HG03066 (cell line): ENCODE data around the gene LAPTM5.
"Not testable (repeated sequence)": the region's sequence is repeated elsewhere in the genome, so short reads cannot be mapped to it uniquely, and the experiment has no call there.

ENCODE experiments used
- ATAC-seq: cut with Tn5 transposase; IDR thresholded peaks from one replicate; pipeline ENCODE4 v1.9.1; 2021; ENCODE audit warnings: low read depth; ENCODE audit not compliant: unreplicated experiment

LAPTM5 gene

DNA sequence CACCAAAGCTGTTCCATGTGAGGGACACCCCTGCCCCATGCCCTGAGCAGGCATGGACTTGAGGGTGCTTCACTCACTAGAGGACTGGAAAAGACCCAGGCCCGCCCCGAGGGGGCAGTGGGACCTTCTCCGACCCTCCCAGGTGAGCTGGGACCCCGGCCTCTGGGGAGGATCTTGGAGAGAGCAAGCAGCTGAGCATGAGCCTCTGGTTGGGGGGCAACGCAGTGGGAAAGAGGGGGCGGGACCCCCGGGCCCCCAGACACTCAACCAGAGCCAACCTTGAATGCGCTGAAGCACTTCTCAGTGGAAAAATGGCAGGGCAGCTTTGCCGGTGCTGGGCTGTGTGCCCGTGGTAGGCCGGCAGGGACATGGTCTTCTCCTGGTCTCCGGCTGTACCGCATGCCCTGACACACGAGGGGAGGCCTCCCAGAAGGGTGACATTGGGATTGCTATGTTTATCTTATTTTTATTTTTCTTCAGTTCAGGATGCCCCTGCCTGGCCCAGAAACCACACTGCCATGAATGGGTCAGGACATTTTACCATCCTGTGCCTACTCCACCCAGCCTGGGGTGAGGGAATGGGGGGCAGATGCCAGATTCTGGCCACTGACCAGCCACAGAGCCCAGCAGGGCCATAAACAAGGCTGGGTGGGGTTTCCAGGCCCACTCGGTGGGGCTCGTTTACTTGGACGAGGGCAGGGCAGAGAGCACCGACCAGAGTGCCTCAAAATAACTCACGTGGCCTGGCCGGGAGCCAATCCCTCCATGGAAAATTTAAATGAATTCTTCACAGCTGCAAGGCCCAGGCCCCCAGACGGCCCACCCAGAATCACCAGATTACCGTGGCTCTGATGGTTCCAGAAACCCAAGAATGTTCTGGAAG is 17.2 kb upstream of the LAPTM5 start:
- no peak for ATAC-seq

DNA sequence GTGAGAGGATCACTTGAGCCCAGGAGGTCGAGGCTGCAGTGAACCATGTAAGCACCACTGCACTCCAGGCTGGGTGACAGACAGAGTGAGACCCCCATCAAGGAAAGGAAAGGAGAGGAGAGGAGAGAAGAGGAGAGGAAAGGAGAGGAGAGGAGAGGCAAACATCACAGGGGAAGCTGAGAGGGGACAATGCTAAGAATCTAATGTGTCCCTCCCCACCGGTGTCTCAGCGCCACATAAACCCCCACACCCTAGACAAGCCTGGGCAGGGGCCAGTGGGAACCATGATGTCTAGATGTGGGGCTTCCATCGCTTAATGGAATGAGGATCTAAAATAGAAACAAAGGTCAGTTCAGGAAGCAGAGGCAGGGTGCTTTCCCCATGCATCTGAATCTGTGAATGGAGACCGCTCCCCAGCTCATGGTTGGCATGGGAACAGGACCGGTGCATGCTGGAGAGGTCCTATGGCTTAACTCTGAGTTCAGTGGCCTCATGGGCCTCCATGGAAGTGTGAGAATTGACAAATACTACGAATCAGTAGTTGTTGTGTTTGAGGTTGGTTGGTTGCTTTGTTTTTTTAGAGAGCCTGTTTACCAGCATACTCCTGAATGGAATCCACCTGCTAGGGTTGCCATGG is 16.3 kb upstream of the LAPTM5 start:
- ATAC-seq = no peak

DNA sequence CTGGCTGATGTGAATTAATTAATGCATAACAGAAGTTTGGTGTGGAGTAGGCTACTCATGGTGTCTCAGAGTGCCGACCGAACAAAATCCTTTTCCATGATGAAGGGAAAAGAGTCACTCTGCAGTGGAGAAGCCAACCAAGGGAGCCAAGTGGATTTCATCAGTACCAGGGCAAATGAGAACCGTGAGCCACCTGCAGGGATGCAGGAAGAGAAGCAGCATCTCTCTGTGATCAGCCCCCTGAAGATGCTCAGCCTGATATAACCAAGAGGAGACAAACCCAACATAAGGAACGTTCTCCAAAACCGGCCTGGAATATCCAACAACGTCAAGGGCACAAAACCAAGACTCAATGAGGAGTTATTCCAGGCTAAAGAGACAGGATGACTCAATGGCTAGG is 13.4 kb upstream of the LAPTM5 start:
- no peak for ATAC-seq

DNA sequence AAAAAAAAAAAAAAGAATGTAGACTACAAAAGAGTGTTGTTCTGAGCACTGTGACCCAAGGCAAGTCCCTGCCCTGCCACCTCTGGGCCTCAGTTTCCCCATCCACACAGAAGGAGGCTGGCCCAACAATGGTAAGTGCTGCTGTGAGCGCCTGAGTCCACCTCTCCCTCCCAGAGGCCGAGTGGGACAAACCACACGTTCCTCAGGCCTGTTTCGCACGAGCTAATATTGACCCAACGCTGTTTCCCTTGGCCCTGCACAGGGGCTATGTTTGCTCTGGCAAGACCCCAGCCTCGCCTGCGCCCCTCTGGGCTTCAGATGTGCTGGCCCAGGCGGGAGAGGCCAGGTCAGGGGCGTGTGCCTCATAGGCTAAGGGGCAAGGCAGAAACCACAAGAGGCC is 12.6 kb upstream of the LAPTM5 start:
- ATAC-seq = no peak

DNA sequence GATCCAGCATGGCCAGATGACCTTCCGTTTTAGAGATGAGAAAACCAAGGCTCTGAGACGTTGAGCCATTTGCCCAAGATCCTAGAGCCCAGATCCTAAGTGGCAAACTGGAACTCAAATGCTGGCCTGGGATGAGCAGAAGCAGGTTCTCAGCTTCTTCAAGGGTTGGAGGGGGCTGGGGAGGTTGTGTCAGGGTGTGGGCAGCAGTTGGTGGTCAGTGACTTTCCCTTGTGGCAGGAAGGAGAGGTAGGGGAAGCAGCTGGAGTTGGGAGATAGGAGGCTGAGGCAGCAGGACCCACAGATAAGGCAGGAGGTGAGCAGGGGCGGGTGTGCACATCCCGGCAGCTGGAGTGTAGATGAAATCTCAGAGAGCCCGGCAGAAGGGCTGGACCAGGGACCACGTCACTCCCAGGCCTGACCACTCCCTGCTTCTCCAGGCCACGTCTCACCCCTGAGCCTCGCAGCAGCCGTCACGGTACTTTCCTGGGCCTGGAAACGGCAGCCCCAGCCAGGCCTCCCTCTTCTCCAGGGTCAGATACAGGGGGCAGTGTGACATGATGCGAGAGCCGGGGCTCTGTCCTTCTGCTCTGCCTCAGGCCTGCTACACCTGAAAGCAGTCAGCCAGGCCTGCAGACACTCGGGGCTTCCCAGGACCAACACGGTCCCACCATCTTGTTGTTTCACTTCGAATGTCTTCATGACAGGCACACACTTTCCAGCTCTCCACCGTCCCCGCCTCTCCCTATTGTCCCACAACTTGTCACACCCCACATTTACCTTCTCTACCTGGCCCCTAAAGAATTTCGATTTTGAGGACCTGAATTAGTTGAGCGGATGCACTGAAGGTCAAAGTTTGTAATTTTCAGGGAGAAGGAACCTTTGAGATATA is 11.5 kb upstream of the LAPTM5 start:
- ATAC-seq = no peak

DNA sequence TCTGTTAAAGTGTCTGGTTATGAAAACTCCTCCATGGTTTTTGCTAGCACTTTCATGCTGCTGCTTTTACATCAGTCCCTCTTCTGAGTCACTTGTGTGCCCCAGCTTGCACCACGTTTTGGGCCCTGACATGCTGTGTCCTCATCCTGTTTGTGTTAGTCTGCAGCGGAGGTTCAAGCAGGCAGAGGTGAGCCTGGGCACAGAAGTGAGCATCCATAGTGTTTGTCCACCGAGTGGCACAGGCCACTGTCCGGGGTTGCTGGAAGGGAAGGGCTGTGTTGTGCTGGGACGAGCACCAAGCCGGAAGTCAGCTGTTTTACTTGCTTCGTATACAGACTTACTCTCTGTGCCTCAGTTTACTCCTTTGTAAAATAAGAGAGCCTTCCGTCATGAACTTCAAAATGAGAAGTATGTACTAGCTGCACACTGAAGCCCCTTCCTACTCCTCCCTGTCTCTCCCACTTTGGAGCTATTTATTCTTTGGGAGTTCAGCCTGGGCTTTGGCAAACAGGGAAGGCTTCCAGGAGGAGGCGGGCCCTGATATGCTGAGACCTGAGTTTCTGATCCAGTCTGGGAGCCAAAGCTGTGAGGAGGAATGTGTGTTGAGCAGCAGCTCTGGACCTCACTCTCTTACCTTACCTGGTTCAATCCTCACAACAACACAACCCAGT is 10.7 kb upstream of the LAPTM5 start:
- ATAC-seq = no peak

DNA sequence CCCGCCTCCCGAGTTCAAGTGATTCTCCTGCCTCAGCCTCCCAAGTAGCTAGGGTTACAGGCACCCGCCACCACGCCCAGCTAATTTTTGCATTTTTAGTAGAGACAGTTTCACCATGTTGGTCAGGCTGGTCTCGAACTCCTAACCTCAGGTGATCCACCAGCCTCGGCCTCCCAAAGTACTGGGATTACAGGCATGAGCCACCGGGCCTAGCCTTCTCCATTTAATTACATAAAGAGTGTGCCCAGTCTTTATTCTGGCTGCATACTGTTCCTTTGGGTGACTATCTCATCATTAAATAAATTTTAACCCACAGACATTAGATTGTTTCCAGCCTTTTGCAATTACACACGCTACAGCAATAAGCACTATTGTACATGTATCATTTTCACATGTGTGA is 9.4 kb upstream of the LAPTM5 start:
- ATAC-seq = not testable (repeated sequence)

DNA sequence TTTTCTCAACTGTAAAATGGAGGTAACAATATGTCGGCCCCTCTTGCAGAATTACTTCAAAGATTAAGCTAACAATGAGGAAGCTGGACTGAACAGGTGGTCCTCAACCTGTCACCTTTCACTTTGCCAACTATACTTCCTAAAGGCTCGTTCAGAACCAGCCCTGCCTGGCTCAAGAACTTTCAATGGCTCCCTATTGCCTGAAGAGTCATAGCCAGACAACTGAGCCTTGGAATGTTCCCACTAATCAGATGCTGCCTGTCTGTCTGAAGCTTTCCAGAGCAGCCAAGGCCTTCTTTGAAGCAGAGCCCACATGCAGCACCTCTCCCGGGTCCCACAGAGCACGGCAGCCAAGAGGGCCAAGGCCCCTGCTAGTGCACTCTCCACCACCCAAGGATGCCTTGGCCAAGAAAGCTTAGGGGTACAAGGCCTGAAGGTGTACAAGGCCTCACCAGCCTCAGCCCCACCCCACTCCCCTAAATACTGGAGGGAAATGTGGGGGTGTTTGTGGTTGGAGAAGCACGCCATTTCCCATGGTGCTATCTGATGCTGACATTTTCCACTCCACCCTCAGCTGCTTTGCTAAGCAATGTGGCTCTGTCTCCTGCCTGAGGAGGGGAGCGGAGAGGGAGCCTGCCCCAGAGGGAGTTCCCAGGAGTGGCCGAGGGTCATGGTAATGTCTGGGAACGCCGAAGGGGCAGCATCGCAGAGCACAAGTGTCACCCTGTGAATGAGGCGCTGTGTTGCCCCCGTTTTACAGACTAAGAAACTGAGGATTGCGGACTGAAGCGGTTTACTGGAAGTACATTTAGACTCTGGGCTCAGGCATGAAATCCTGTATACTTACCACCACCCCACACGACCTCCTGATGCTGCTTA is 8.2 kb upstream of the LAPTM5 start:
- ATAC-seq = no peak

DNA sequence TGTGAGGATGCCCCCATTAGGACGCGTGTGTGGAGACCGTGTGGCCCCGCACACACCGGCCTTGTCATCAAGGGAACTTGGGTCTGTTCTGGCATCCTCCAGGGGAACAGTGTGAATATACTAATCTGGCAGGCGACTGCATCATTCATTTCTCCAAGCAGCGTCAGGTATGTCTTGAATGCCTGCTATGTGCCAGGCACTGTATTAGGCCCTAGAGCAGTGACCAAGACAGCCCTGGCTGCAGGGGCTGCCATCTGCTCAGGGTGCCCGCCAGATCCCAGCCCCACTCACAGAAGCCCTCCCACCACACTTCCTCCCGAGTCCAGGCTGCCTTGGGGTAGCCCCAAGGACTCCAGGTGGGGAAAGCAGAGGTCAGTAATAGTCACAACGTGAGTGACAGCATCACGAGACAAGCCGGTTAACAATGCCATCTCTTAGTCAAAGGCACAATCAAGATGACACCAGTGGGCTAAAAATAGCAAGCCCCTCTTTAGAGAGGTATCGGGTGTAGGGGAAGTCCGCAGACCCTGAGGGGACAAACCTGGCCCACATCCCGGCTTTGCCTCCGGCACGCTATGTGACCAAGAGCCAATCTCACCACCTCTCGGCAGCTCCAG is 7.5 kb upstream of the LAPTM5 start:
- no peak for ATAC-seq

DNA sequence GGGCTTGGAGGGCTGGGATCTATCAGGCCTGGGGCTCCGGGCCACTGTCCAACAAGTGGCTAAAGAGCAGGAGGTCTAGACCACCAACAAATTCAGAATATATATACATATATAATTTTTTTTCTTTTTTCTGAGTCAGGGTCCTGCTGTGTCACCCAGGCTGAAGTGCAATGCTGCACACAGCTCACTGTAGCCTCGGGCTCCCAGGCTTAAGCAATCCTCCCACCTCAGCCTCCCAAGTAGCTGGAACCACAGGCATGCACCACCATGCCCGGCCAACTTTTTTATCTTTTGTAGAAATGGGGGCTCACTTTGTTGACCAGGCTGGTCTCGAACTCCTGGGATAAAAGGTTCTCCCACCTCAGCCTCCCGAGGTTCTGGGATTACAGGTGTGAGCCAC is 6.8 kb upstream of the LAPTM5 start:
- no peak for ATAC-seq

DNA sequence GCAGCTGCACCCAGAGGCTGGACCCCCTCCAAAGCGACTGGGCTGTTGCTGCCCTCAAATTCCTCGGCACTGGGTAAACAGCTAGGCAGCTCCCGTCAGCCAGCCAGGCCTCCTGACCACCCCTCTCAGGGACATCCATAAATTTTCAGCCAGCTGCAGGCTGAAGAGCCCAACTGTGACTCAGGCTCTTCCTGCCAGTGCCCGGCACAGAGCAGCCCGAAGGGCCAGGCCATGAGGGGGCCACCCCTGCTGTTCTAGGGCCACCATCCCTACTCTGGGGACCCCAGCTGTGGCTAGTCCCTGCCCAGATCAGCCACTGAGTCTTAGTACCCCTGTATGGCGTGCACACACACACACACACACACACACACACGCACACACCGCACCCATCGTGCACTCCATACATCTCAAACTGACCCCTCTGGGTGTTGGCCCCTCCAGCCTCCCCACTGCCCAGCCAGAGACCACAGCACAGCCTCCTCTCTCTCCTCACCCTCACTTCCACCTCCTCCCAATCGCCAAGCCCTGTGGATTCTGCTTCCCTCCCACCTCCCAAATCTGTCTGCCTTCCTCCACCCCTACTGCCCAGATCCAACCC is 6.2 kb upstream of the LAPTM5 start:
- no peak for ATAC-seq

DNA sequence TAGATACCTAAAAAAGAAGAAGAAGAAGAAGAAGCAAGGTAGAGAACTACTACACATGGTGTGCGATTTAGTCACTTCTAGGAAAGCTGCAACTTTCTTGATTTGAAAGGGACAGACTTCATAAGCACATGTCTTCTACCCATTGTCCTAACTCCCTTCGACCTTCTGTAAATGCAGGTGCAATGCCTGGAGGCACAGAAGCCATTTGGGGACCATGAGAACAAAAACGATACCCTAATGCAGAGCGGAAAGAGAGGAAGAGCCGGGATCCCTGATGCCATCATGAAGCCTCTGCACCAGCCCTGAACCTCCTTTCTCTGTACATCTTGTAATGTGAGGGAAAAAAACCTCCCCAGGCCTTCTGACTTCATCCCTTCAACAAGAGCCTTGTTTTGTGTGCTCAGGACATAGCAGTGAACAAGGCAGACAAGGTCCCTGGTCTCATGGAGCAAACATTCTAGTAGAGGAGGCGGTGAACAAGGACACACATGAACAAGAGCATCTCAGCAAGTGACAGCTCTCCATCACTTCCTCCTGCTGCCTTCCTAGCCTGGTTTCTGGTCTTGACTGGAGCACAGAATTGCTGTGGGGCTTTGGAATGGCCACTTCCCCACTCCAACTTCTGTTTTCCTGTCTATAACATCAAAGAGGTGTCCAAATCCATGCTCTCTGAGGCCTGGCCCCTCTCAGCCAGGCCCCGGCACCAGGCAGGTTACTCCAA is 5.5 kb upstream of the LAPTM5 start:
- ATAC-seq = no peak

DNA sequence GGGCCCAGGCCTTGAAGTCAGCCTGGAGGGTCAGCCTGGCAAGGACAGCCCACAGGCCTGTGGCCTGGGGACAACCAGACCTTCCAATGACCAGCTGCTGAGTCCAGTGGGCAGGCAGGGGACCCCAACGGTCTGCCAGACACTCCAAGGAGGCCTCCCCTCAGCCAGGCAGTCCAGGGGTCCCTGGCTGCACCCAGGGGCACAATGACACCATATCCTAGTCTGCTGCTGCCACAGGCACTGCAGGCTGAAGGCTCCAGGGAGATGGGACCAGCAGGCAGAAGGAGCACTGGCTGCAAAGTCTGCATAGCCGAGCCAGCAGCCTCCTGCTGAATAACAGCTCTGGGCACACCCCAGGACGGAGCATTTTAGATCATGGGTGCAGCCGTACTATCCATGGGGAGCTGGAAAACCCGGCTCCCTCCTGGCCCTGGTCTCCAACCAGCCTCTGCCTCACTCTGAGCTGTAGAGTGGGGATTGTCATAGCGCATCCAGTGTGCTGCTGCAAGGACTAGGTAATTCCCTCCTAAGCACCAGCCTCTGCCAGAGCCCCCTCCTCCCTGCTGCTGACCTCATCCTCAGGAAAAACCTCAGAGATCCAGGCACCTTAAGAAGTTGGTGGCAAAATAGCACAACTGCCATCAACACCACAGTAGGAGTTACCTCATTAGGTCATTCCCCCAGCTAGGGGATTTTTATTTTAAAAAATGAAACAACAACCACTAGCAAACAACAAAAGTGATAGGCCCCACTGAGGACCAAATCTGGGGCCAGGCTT is 4.8 kb upstream of the LAPTM5 start:
- ATAC-seq = no peak

DNA sequence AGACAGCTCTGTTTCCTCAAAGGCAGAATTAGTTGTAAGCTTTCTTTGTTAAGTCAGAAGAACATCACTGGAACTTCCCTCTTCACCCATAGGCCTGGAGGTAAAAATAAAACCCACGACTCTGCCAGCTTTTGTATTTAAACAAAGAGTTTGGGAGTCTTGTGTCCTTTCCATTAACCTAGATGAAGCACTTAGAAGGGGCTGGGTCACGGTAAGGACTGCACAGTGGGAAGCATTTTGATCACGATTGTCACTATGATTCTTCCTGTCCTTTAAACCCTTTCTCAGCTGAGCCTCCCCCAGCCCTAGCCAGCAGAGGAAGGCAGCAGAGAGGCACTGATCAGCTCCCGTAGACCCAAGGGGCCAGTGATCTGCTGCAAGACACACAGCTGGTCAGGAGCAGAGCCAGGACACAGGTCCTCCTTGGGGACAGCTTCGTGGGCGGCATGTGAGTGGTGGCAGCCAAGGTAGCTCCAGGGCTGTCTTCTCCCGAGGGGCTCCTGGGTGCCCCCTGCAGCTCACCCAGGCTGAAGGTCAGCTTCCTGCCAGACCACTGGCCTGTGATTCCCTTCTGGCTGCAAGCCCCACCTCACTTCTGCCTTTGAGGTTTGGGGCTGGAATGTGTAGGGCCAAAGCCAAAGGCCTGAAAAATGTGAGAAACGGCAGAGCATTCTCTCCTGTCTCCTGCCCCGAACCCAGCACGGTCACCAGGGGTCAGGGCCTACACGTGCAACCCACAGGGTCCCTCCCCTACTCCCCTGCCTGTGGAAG is 4.0 kb upstream of the LAPTM5 start:
- no peak for ATAC-seq

DNA sequence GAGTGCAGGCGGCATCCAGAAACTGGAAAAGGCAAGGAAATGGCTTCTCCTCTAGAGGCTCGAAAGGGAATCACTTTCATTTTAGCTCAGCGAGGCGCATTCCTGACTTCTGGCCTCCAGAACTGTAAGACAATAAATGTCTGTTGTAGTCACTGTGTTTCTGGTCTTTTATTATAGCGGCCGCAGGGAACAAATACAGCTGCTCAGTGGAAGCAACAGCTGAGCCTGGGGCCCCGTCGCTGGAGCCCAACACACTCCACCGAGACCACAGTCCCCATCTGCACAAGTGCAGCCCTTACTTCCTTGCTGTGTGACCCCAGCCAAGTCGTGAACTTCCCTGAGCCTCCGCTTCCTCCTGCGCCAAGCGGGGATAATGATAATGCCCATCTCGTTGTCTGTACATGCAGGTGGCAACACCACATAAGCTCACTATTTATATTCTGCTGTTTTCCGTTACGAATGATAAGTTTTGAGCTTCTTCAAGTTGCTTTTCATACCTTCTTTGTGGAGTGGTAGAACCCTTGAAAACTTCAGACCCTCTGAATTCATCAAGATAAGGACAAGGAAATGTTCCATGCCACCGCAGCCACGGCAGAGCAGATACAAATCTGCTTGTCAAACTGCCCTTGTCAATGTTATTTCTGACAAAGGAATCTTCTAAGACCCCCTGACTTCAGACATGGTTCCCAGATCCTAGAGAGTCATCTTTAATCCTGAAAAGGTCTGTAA is 3.2 kb upstream of the LAPTM5 start:
- ATAC-seq = no peak

DNA sequence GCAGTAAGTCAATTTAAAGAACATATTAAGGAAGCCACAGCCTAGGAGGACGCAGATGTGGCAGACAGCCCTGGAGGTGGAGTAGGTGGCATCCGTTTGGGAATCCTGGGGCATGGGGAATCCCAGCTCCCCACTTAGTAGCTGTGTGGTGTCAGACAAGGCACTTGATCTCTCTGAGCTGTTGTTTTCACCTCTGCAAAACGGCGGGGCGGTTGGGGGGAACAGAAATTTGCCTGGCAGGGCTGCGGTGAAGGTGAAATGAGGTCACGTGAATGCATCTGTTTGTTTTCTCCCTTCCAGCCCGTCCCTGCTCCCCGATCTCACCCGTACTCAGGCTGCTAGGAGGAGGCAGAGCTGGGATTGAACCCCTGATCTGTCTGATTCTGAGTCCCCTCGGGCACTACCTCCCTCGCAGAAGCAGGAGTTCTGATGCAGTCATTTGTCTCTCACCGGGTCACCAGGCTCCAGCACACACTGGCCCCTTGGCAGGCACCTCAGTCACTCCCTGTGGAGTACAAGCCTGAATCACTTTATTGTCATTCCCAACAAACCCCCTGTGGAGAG is 2.2 kb upstream of the LAPTM5 start:
- ATAC-seq = no peak
